Measurements from ENCODE around the gene BTN2A1. TPM values are rescaled to one million over a fixed set of nuclear protein-coding genes. Genes with fewer than 3 reads are reported as not detected.
A peak's percentile ranks its signal among the peaks of the same experiment; 100 is the strongest.
"Not testable (repeated sequence)": the region's sequence is repeated elsewhere in the genome, so short reads cannot be mapped to it uniquely, and the experiment has no call there.

The BTN2A1 gene
- total RNA-seq: 10 to 100 TPM; 12.1 to 15.9 (median 12.5) TPM

DNA sequence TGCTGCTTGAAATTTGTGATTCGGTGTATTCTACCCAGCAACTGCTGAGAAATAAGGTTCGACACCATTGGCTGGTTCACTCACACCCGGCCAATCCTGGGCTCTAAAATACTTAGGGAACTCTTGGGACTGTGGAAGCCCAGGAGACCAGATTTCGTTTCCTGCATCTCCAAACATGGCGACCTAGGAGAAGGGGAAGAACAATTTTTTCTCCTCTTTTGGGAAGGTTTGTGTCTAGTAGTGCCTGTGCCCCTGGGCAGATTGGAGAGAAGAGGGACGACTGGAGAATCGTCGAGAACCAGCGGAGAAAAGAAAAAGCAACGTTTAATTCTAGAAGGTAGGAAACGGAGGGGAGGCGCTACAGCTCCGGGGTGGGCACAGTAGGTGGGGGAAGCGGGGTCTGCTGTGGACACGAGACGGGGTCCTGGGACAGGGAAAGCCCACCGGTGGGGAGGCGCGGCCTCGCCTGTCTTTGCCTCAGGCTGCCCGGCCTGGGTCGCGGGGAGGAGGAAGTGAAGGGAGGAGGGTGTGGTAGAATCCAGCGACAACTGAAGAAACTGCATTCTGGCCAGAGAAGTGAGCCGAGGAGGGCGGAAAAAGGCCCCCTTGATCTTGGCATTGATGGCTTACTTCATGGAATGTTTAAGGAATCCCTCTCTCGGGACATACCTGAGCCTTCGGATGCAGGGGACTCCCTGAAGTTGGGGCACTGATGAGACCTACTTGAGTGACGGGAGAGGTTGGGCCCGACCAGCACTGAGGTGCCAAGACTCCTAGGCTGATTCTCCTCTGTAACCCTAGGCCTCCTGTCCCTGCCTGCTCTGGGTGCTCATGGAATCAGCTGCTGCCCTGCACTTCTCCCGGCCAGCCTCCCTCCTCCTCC is at the start of gene BTN2A1:
Gene BTN2A1 (plus strand): TSS at position 150 of the 883 bp plus-strand sequence. CDS start 682 bp downstream, at position 832.
- DNase-seq: peak; percentile 50
- Mint-ChIP-seq H3K4me3 (peak within 1 kb of the TSS; percentile 99), H3K9me3 (no peaks in the 10 kb centered on the region), H3K4me1 (ENCODE audit: low read depth) (peaks cover 56% of the 10 kb centered on the region), H3K27me3 (ENCODE audit: low read depth) (no peaks in the 10 kb centered on the region), H3K36me3 (ENCODE audit: insufficient read depth) (peaks cover 27% of the 10 kb centered on the region)
- peak; percentile 98 for ATAC-seq

GRCh38 chr6:26408828-26409730 is 48.7 kb upstream of the BTN2A1 start:
- Mint-ChIP-seq H3K4me1 (ENCODE audit: low read depth) (peaks cover 44% of the 10 kb centered on the region), H3K27me3 (ENCODE audit: low read depth) (no peaks in the 10 kb centered on the region), H3K4me3 (no peak overlapping the region), H3K9me3 (no peaks in the 10 kb centered on the region), H3K36me3 (ENCODE audit: insufficient read depth) (peaks cover 46% of the 10 kb centered on the region)
- ATAC-seq (no peak), DNase-seq (no peak)

DNA sequence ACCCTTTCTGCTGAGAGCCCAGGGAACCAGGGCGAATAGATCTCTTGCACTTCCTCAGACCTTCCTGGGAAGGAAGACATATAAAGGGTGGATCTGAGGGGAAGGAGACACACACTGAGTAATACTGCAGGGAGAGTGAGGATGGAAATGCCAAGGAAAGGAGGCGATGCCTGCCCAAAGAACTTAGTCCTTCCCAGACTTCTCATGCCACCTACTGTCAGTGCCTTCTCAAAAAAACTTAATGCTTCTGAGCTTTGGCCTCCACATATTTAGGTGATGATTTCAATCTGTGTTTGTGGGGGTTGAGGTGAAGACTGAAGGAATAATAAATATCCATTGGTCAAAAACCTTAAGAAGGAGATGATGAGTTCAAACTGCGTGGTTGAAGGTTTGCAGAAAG is 46.0 kb upstream of the BTN2A1 start:
- Mint-ChIP-seq H3K27me3 (ENCODE audit: low read depth) (no peaks in the 10 kb centered on the region), H3K9me3 (peaks cover 5% of the 10 kb centered on the region), H3K36me3 (ENCODE audit: insufficient read depth) (peaks cover 44% of the 10 kb centered on the region), H3K4me3 (no peak overlapping the region), H3K4me1 (ENCODE audit: low read depth) (peaks cover 25% of the 10 kb centered on the region)
- DNase-seq (no peak), ATAC-seq (no peak)

- Mint-ChIP-seq H3K4me1 (ENCODE audit: low read depth) (peaks cover 21% of the 10 kb centered on the region), H3K36me3 (ENCODE audit: insufficient read depth) (peaks cover 44% of the 10 kb centered on the region)
Observed at GRCh38 chr6:26412228-26412627, 45.5 kb upstream of the BTN2A1 start.

GRCh38 chr6:26412954-26413353 is 44.8 kb upstream of the BTN2A1 start:
- no peaks in the 10 kb centered on the region for H3K27me3 Mint-ChIP-seq (ENCODE audit: low read depth)
- no peak for ATAC-seq
- peaks cover 44% of the 10 kb centered on the region for H3K36me3 Mint-ChIP-seq (ENCODE audit: insufficient read depth)
- H3K4me3 Mint-ChIP-seq: no peak overlapping the region
- H3K4me1 Mint-ChIP-seq (ENCODE audit: low read depth): peaks cover 13% of the 10 kb centered on the region
- peaks cover 14% of the 10 kb centered on the region for H3K9me3 Mint-ChIP-seq
- no peak for DNase-seq

More at GRCh38 chr6:26412228-26412627, 45.5 kb upstream of the BTN2A1 start:
- H3K27me3 Mint-ChIP-seq (ENCODE audit: low read depth): no peaks in the 10 kb centered on the region
- DNase-seq: no peak
- no peak for ATAC-seq
- H3K9me3 Mint-ChIP-seq: peaks cover 9% of the 10 kb centered on the region
- H3K4me3 Mint-ChIP-seq: no peak overlapping the region

DNA sequence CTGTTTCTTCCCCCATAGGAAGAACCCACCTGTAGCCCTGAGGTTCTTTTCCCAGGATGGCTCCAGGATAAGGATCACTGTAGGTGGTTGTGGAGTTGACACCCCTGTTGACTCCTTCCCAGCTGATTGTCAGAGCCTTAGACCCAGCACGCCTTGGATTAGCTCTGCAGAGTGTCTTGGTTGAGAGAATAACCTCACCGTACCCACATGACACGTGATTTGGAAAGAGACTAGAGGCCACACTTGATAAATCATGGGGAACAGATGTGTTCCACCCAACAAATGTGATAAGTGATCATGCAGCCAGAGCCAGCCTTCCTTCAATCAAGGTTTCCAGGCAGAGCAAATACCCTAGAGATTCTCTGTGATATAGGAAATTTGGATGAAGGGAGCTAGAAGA is 43.5 kb upstream of the BTN2A1 start:
- ATAC-seq (no peak), DNase-seq (no peak)
- Mint-ChIP-seq H3K9me3 (peaks cover 21% of the 10 kb centered on the region), H3K4me1 (ENCODE audit: low read depth) (peaks cover 9% of the 10 kb centered on the region), H3K36me3 (ENCODE audit: insufficient read depth) (peaks cover 44% of the 10 kb centered on the region), H3K27me3 (ENCODE audit: low read depth) (no peaks in the 10 kb centered on the region), H3K4me3 (no peak overlapping the region)

GRCh38 chr6:26415036-26415614 is 42.6 kb upstream of the BTN2A1 start:
- Mint-ChIP-seq H3K9me3 (peaks cover 21% of the 10 kb centered on the region), H3K27me3 (ENCODE audit: low read depth) (no peaks in the 10 kb centered on the region), H3K4me1 (ENCODE audit: low read depth) (peaks cover 9% of the 10 kb centered on the region), H3K4me3 (no peak overlapping the region), H3K36me3 (ENCODE audit: insufficient read depth) (peaks cover 39% of the 10 kb centered on the region)
- no peak for DNase-seq
- no peak for ATAC-seq

GRCh38 chr6:26415791-26416190 is 42.0 kb upstream of the BTN2A1 start:
- no peak for ATAC-seq
- H3K4me1 Mint-ChIP-seq (ENCODE audit: low read depth): peaks cover 9% of the 10 kb centered on the region
- H3K4me3 Mint-ChIP-seq: no peak overlapping the region
- DNase-seq: no peak
- H3K27me3 Mint-ChIP-seq (ENCODE audit: low read depth): no peaks in the 10 kb centered on the region
- H3K36me3 Mint-ChIP-seq (ENCODE audit: insufficient read depth): peaks cover 35% of the 10 kb centered on the region
- H3K9me3 Mint-ChIP-seq: peaks cover 21% of the 10 kb centered on the region

- Mint-ChIP-seq H3K4me3 (no peak overlapping the region), H3K9me3 (peaks cover 21% of the 10 kb centered on the region), H3K27me3 (ENCODE audit: low read depth) (no peaks in the 10 kb centered on the region), H3K36me3 (ENCODE audit: insufficient read depth) (peaks cover 34% of the 10 kb centered on the region), H3K4me1 (ENCODE audit: low read depth) (peaks cover 9% of the 10 kb centered on the region)
- ATAC-seq (no peak), DNase-seq (no peak)
Observed at GRCh38 chr6:26416288-26416687, 41.5 kb upstream of the BTN2A1 start.

DNA sequence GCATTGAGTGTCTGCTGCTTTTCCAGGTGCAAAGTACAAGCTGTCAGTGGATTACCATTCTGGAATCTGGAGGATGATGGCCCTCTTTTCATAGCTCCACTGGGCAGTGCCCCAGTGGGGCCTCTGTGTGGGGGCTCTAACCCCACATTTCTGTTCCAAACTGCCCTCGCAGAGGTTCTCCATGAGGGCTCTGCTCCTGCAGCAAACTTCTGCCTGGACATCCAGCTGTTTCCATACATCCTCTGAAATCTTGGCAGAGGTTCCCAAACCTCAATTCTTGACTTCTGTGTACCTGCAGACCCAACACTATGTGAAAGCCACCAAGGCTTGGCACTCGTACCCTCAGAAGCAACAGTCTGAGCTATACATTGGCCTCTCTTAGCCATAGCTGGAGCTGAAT is 39.7 kb upstream of the BTN2A1 start:
- H3K27me3 Mint-ChIP-seq (ENCODE audit: low read depth); H3K4me3 Mint-ChIP-seq; DNase-seq; ATAC-seq: not testable (repeated sequence)
- peaks cover 23% of the 10 kb centered on the region for H3K36me3 Mint-ChIP-seq (ENCODE audit: insufficient read depth)
- H3K4me1 Mint-ChIP-seq (ENCODE audit: low read depth): peaks cover 13% of the 10 kb centered on the region
- H3K9me3 Mint-ChIP-seq: peaks cover 21% of the 10 kb centered on the region

- not testable (repeated sequence) for H3K27me3 Mint-ChIP-seq (ENCODE audit: low read depth); DNase-seq; H3K4me3 Mint-ChIP-seq; ATAC-seq
- H3K4me1 Mint-ChIP-seq (ENCODE audit: low read depth): peaks cover 11% of the 10 kb centered on the region
- H3K9me3 Mint-ChIP-seq: peaks cover 21% of the 10 kb centered on the region
- H3K36me3 Mint-ChIP-seq (ENCODE audit: insufficient read depth): peaks cover 15% of the 10 kb centered on the region
Observed at GRCh38 chr6:26418795-26419194, 39.0 kb upstream of the BTN2A1 start.

DNA sequence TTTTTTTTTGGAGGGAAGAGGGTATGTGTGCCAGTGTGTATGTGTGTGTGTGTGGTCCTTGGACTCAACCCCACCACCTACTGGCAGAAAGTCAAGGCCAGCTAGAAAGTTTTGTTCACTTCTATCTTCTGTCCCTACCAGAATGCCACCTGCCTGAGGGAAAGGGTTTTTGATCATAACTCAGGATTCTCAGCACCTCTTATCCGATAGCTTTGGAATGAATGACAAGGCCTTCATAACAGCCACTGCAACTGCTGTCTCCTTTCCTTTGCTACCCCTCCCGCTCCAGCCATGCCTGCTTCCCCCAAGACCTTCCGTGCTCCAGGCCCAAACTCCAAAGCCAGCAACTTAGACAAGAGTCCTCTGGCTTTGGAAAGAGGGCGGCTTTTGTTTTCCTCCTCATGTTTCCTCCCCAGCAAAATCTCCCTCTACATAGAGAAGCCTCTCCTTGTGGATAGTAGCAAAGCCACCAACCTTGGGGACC is 37.0 kb upstream of the BTN2A1 start:
- Mint-ChIP-seq H3K9me3 (peaks cover 20% of the 10 kb centered on the region), H3K27me3 (ENCODE audit: low read depth) (no peaks in the 10 kb centered on the region), H3K36me3 (ENCODE audit: insufficient read depth) (peaks cover 7% of the 10 kb centered on the region), H3K4me1 (ENCODE audit: low read depth) (peaks cover 8% of the 10 kb centered on the region), H3K4me3 (no peak overlapping the region)
- DNase-seq (no peak), ATAC-seq (peak; percentile 39 to 52)

DNA sequence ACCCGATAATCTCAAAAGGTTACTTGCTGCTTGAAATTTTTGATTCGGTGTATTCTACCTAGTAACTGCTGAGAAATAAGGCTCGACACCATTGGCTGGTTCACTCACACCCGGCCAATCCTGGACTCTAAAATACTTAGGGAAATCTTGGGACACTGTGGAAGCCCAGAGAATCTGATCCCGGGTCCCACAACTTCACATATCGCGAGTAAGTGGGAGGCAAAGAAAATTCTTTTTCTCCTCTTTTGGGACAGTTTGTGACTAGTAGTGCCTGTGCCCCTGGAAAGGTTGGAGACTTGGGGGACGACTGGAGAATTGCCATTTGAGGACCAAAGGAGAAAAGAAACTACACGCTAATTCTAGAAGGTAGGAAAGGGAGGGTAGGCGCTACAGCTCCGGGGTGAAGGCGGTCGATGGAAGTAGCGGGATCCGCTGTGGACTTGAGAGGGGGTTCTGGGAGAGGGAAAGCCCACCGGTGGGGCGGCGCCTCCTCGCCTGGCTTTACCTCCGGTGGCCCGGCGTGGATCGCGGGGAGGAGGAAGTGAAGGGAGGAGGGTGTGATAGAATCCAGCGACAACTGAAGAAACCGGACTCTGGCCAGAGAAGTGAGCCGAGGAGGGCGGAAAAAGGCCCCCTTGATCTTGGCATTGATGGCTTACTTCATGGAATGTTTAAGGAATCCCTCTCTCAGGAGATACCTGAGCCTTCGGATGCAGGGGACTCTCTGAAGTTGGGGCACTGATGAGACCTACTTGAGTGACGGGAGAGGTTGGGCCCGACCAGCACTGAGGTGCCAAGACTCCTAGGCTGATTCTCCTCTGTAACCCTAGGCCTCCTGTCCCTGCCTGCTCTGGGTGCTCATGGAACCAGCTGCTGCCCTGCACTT is 36.3 kb upstream of the BTN2A1 start:
- Mint-ChIP-seq H3K36me3 (ENCODE audit: insufficient read depth) (peaks cover 5% of the 10 kb centered on the region), H3K27me3 (ENCODE audit: low read depth) (no peaks in the 10 kb centered on the region), H3K4me1 (ENCODE audit: low read depth) (peaks cover 10% of the 10 kb centered on the region), H3K9me3 (peaks cover 16% of the 10 kb centered on the region), H3K4me3 (no peak overlapping the region)
- DNase-seq (peak; percentile 15), ATAC-seq (peak; percentile 93 to 95)

Data from activated T-cell treated with anti-CD3 and anti-CD28 coated beads, Interleukin-2, amount 50 U/mL, for 4 hours (primary cell).